RWPE1 (cell line): Measurements from ENCODE around the gene CCDC171.

Experiments
- CTCF ChIA-PET: fragments of 350-600 bp; sonication (Branson Sonifier 250); formaldehyde crosslinking; extraction: SDS; loops from one replicate; lab custom pipeline; 2021; lab: Yijun Ruan, JAX
- POLR2A ChIA-PET: fragments of 400-600 bp; formaldehyde crosslinking; extraction: SDS; loops from one replicate; lab custom pipeline; 2020; ENCODE audit warnings: antibody characterized with exemption; ENCODE audit not compliant: low non-redundant PET; lab: Yijun Ruan, JAX
- DNase-seq: peaks from one replicate; pipeline ENCODE4 v3.0.0; 2012; ENCODE audit warnings: low spot score
- H3K27ac ChIP-seq: fragments of 450-650 bp; 2 replicates; pipeline ENCODE4 v1.5.1; 2017
- CTCF ChIP-seq: fragments of 450-650 bp; conservative IDR thresholded peaks from 2 replicates; pipeline ENCODE4 v1.5.1; 2017; ENCODE audit warnings: low read depth, mild to moderate bottlenecking

The CCDC171 gene

DNA sequence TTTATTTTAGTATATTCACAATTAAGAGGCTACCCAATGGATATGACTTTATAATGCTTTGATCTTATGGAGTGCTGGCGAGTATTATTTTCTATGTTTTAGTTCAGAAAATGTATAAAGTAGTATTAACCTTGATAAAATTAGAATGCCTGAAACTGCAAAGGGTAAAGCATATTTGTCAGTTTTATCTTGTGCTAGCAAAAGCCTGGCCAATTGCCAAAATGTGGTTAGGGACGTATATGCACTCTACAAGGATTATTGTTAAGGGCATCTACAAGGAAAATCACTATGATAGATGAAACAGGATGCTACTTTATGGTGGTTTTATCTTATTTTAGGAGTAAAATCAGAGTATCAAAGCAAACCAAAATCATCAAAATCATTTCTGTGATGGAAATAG lies 281.7 kb downstream of the CCDC171 start:
- H3K27ac ChIP-seq, result no peak overlapping the region
- no peak for TF ChIP-seq CTCF
- ChIA-PET POLR2A (no interaction called here), CTCF (no interaction called here)
- DNase-seq, result no peak

DNA sequence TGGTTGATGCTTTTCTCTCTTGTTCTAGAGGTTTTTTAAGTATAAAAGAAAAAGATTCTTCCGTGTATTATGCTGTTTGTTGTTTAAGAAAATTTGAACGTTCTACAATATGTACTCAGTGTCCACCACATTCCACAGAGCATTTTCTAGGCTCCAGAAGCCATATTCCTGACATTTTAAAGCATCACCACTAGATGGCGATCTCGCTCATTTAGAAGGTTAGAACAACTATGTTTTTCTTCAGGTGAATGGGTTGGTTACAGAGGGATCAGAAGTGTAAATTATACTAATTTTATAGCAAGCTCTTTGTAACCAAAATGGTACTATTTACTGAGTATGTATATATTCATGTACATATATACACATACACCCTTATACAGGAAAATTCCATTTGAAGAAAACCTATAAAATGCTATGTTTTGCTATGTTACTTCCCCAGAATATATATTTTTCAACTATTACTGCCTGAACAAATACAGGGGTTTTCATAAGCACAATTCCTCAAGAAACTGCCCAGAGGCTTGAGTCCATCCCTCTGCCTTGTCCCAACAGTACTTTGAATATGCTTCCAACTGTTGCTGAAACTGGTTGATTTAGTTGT lies 284.3 kb downstream of the CCDC171 start:
- H3K27ac ChIP-seq, result no peak overlapping the region
- ChIA-PET POLR2A (no interaction called here), CTCF (interaction anchor here (0.5 to 1.0 kb wide), 4 partner anchors 8 to 1366 kb away, joined by 3 to 5 read pairs (median 3); no protein-coding TSS in a partner anchor)
- TF ChIP-seq CTCF, result peak; percentile 95
- DNase-seq, result peak; percentile 53

DNA sequence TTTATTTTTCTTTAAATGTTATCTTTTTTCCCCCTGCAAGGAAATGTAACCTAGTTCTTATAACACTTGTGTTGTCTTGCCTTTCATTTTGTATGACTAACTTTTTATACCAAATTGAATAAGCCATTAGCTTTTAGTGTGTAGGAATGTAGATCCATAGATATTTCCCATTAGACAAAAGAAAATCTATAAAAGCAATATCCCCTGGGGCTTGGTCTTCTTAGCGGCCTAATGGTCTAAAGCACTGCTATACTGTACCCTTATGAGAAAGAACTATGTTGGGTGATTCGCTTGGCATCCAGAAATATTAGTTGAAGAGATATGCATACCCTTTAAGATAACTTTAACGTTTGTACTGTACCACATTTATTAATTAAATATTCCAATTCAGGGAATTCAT lies 289.2 kb downstream of the CCDC171 start:
- TF ChIP-seq CTCF, result no peak
- no peak for DNase-seq
- POLR2A ChIA-PET, result no interaction called here
- no peak overlapping the region for H3K27ac ChIP-seq
- CTCF ChIA-PET, result interaction anchor here (0.6 kb wide), 1 partner anchor 474 kb away, joined by 3 read pairs; no protein-coding TSS in a partner anchor

- no peak for DNase-seq
- ChIA-PET POLR2A (no interaction called here), CTCF (no interaction called here)
- TF ChIP-seq CTCF, result no peak
- H3K27ac ChIP-seq, result no peak overlapping the region
Observed at GRCh38 chr9:15843316-15843715, 290.5 kb downstream of the CCDC171 start.

GRCh38 chr9:15843931-15844330 lies 291.1 kb downstream of the CCDC171 start:
- no peak for DNase-seq
- POLR2A ChIA-PET, result no interaction called here
- TF ChIP-seq CTCF, result no peak
- CTCF ChIA-PET, result no interaction called here
- H3K27ac ChIP-seq, result no peak overlapping the region

DNA sequence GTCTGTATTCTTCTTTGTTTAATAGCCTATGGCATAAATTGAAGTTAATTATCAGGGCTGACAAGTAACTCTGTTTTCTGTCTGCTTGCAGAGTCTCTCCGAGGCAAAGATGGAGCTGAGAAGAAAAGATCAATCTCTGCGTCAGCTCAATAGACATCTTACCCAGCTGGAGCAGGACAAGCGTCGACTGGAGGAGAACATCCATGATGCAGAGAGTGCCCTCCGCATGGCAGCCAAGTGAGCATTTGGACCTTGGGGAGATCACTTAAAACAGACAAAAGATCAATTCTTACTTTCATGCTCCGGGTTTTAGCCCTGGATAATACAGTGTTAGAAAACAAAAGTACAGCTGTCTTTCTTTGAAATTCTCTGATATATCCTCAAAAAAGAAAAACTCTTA lies 293.8 kb downstream of the CCDC171 start:
- TF ChIP-seq CTCF, result no peak
- no peak for DNase-seq
- no peak overlapping the region for H3K27ac ChIP-seq
- ChIA-PET CTCF (interaction anchor here (0.5 kb wide), 1 partner anchor 1199 kb away, joined by 3 read pairs; no protein-coding TSS in a partner anchor), POLR2A (no interaction called here)
